GM23338 (cell line): Measurements from ENCODE around the gene IL10. TPM values are rescaled to one million over a fixed set of nuclear protein-coding genes. Genes with fewer than 3 reads are reported as not detected.

Experiments
- ATAC-seq: fragments of 200-7000 bp; cut with Tn5 transposase; 3 replicates; pipeline ENCODE4 v1.9.1; 2020
- DNase-seq: peaks from one replicate; pipeline ENCODE4 v3.0.0-alpha.2; 2015; ENCODE audit warnings: low spot score
- H2AFZ ChIP-seq: fragments of 200-600 bp; sonication (generic); 2 replicates; pipeline ENCODE4 v1.8.0; 2016; ENCODE audit warnings: antibody characterized with exemption, mild to moderate bottlenecking, moderate library complexity
- H3F3A ChIP-seq: fragments of 200-600 bp; sonication (generic); replicated peaks from 2 replicates; pipeline ENCODE4 v1.8.0; 2017; ENCODE audit warnings: antibody characterized with exemption, mixed run types, low read depth
- H3K27ac ChIP-seq: fragments of 200-600 bp; sonication (generic); 2 replicates; pipeline ENCODE4 v1.6.1; 2016; ENCODE audit warnings: low read depth
- H3K27me3 ChIP-seq: fragments of 200-600 bp; sonication (generic); 2 replicates; pipeline ENCODE4 v1.8.0; 2016; ENCODE audit warnings: mild to moderate bottlenecking, mixed run types, moderate library complexity; ENCODE audit not compliant: insufficient read depth
- H3K36me3 ChIP-seq: fragments of 200-600 bp; sonication (generic); 2 replicates; pipeline ENCODE4 v1.8.0; 2016; ENCODE audit warnings: mild to moderate bottlenecking; ENCODE audit not compliant: insufficient read depth
- H3K4me1 ChIP-seq: fragments of 200-600 bp; sonication (generic); 2 replicates; pipeline ENCODE4 v1.8.0; 2016; ENCODE audit warnings: mild to moderate bottlenecking, moderate library complexity; ENCODE audit not compliant: insufficient read depth
- H3K4me2 ChIP-seq: fragments of 200-600 bp; sonication (generic); 2 replicates; pipeline ENCODE4 v1.7.1; 2017; ENCODE audit warnings: mixed run types
- H3K4me3 ChIP-seq: fragments of 200-600 bp; sonication (generic); 2 replicates; pipeline ENCODE4 v1.6.1; 2016; ENCODE audit warnings: mixed run types
- H3K79me2 ChIP-seq: fragments of 200-600 bp; sonication (generic); replicated peaks from 2 replicates; pipeline ENCODE4 v1.8.0; 2017; ENCODE audit warnings: mild to moderate bottlenecking; ENCODE audit not compliant: insufficient read depth
- H3K9me2 ChIP-seq: fragments of 200-600 bp; sonication (generic); 2 replicates; pipeline ENCODE4 v1.8.0; 2017; ENCODE audit not compliant: insufficient read depth
- H4K20me1 ChIP-seq: fragments of 200-600 bp; sonication (generic); replicated peaks from 2 replicates; pipeline ENCODE4 v1.8.0; 2017; ENCODE audit warnings: mild to moderate bottlenecking; ENCODE audit not compliant: insufficient read depth
- H3K27ac Mint-ChIP-seq: 2 replicates; pipeline ENCODE4 v1.8.0; 2020; ENCODE audit warnings: inconsistent platforms, mild to moderate bottlenecking, moderate library complexity, mixed read lengths
- H3K27me3 Mint-ChIP-seq: 3 replicates; pipeline ENCODE4 v1.8.0; 2022; ENCODE audit warnings: low read depth, mild to moderate bottlenecking, moderate library complexity, mixed read lengths, inconsistent platforms; ENCODE audit not compliant: insufficient read depth, poor library complexity
- H3K36me3 Mint-ChIP-seq: 3 replicates; pipeline ENCODE4 v1.8.0; 2021; ENCODE audit warnings: low read depth, mild to moderate bottlenecking, inconsistent platforms, moderate library complexity, mixed read lengths
- H3K4me1 Mint-ChIP-seq: 3 replicates; pipeline ENCODE4 v1.8.0; 2020; ENCODE audit warnings: mild to moderate bottlenecking, inconsistent platforms, mixed read lengths
- H3K4me3 Mint-ChIP-seq: 3 replicates; pipeline ENCODE4 v1.8.0; 2021; ENCODE audit warnings: moderate library complexity, mild to moderate bottlenecking, inconsistent platforms, mixed read lengths
- H3K9me3 Mint-ChIP-seq: 3 replicates; pipeline ENCODE4 v1.8.0; 2020; ENCODE audit warnings: moderate library complexity, mild to moderate bottlenecking, inconsistent platforms, mixed read lengths
- CREB1 ChIP-seq: fragments of 250-450 bp; sonication (Bioruptor Pico); IDR thresholded peaks from 2 replicates; pipeline ENCODE4 v1.5.0; 2020; ENCODE audit warnings: low read depth, mild to moderate bottlenecking, moderate library complexity
- CTCF ChIP-seq, 2 experiments: fragments of 200-600 bp in 1 of 2; sonication (generic) in 1 of 2; conservative IDR thresholded peaks; 2 replicates each; pipeline versions ENCODE4 v1.5.1 to v1.6.1; 2016 to 2017; ENCODE audit warnings: antibody characterized with exemption in 2 of 2, low read depth in 2 of 2, mild to moderate bottlenecking in 2 of 2, moderate library complexity in 1 of 2
- ETS1 ChIP-seq: IDR thresholded peaks from 2 replicates; pipeline ENCODE4 v1.6.1; 2016; ENCODE audit warnings: antibody characterized with exemption
- EZH2 ChIP-seq: fragments of 200-600 bp; sonication (generic); IDR thresholded peaks from one replicate; pipeline ENCODE4 v1.8.0; 2017; ENCODE audit warnings: antibody characterized with exemption, mild to moderate bottlenecking, low read depth; ENCODE audit not compliant: unreplicated experiment
- EZH2phosphoT487 ChIP-seq: fragments of 200-600 bp; sonication (generic); IDR thresholded peaks from one replicate; pipeline ENCODE4 v1.8.1; 2018; ENCODE audit warnings: antibody characterized with exemption; ENCODE audit not compliant: unreplicated experiment
- JUNB ChIP-seq: IDR thresholded peaks from one replicate; pipeline ENCODE4 v1.6.1; 2016; ENCODE audit warnings: antibody characterized with exemption; ENCODE audit not compliant: unreplicated experiment
- NANOG ChIP-seq: IDR thresholded peaks from 2 replicates; pipeline ENCODE4 v1.6.1; 2016; ENCODE audit warnings: antibody characterized with exemption, borderline replicate concordance
- POLR2AphosphoS5 ChIP-seq: IDR thresholded peaks from 2 replicates; pipeline ENCODE4 v1.6.1; 2016; ENCODE audit warnings: antibody characterized with exemption, low read depth
- REST ChIP-seq: IDR thresholded peaks from one replicate; pipeline ENCODE4 v1.6.1; 2018; ENCODE audit warnings: antibody characterized with exemption; ENCODE audit not compliant: unreplicated experiment
- STAT1 ChIP-seq: IDR thresholded peaks from one replicate; pipeline ENCODE4 v1.6.1; 2016; ENCODE audit warnings: antibody characterized with exemption; ENCODE audit not compliant: unreplicated experiment
- ZNF114 ChIP-seq: fragments of 250-450 bp; sonication (Bioruptor Pico); IDR thresholded peaks from 2 replicates; pipeline ENCODE4 v1.5.0; 2020; ENCODE audit warnings: mild to moderate bottlenecking, moderate library complexity
- ZNF331 ChIP-seq: fragments of 250-450 bp; sonication (Bioruptor Pico); IDR thresholded peaks from 2 replicates; pipeline ENCODE4 v1.5.0; 2020; ENCODE audit warnings: low read depth, mild to moderate bottlenecking, moderate library complexity
- ZNF462 ChIP-seq: fragments of 250-450 bp; sonication (Bioruptor Pico); IDR thresholded peaks from 2 replicates; pipeline ENCODE4 v1.5.0; 2020; ENCODE audit warnings: mild to moderate bottlenecking, moderate library complexity
- polyA plus RNA-seq: library from polyadenylated mRNA; unstranded; fragments of >200 nt; fragmentation: Nextera tagmentation; extraction: Ambion mirVana; gene quantifications from 2 replicates; pipeline ENCODE4 v1.2.1, GENCODE V29; 2016
- total RNA-seq: library from RNA; depleted of rRNA; stranded (reverse); fragments of >200 nt; shearing (Covaris generic); gene quantifications from 2 replicates; pipeline ENCODE4 v1.2.3, GENCODE V29; 2014

The IL10 gene
- total and polyA plus RNA-seq, 2 experiments from 2014 or later: not detected

GRCh38 chr1:206745301-206745700, 27.0 kb downstream of the IL10 start:
- H3K4me1 ChIP-seq: no peaks in the 10 kb centered on the region
- H4K20me1 ChIP-seq: peaks cover 5% of the 10 kb centered on the region; the same call in 1 of the 2 replicates
- H3K9me2 ChIP-seq: no peaks in the 10 kb centered on the region
- ATAC-seq (no peak), DNase-seq (no peak)
- no peak overlapping the region for H3K4me2 ChIP-seq
- Mint-ChIP-seq H3K9me3 (no peaks in the 10 kb centered on the region), H3K4me3 (no peak overlapping the region), H3K27ac (no peak overlapping the region), H3K4me1 (no peaks in the 10 kb centered on the region), H3K36me3 (no peaks in the 10 kb centered on the region), H3K27me3 (peaks cover 2% of the 10 kb centered on the region)
- peaks cover 12% of the 10 kb centered on the region; the same call in 1 of the 2 replicates for H3K27me3 ChIP-seq
- H3K36me3 ChIP-seq: no peaks in the 10 kb centered on the region
- H3K4me3 ChIP-seq: no peak overlapping the region
- H3F3A ChIP-seq: no peaks in the 10 kb centered on the region
- no peaks in the 10 kb centered on the region for H3K79me2 ChIP-seq
- TF ChIP-seq ZNF462 (CRISPR knock-in tag) (no peak), ETS1 (no peak), CREB1 (CRISPR knock-in tag) (no peak), NANOG (no peak), ZNF114 (CRISPR knock-in tag) (no peak), JUNB (no peak), POLR2AphosphoS5 (no peak), REST (no peak), CTCF (conservative IDR thresholded peaks at IDR 0.05; ENCODE audit: low read depth in 2 of 2) (no peak), EZH2 (no peak), EZH2phosphoT487 (no peak), ZNF331 (no peak), STAT1 (no peak)
- no peak overlapping the region for H2AFZ ChIP-seq
- no peak overlapping the region for H3K27ac ChIP-seq
